Colonic mucosa (tissue), 4 donors: Measurements from ENCODE around the gene PRTFDC1. TPM values are rescaled to one million over a fixed set of nuclear protein-coding genes. Genes with fewer than 3 reads are reported as not detected.
"Not testable (repeated sequence)": the region's sequence is repeated elsewhere in the genome, so short reads cannot be mapped to it uniquely, and the experiment has no call there.

Source experiments
- DNase-seq: peaks from one replicate; pipeline ENCODE4 v3.0.0-alpha.2; 2020
- H3K27ac ChIP-seq: fragments of 200-600 bp; one replicate; pipeline ENCODE4 v1.8.0; 2021
- H3K27me3 ChIP-seq: fragments of 200-600 bp; one replicate; pipeline ENCODE4 v1.8.0; 2021
- H3K36me3 ChIP-seq: fragments of 200-600 bp; one replicate; pipeline ENCODE4 v1.8.0; 2021
- H3K4me1 ChIP-seq: fragments of 200-600 bp; one replicate; pipeline ENCODE4 v1.8.0; 2021; ENCODE audit warnings: mild to moderate bottlenecking
- H3K4me3 ChIP-seq: fragments of 200-600 bp; one replicate; pipeline ENCODE4 v1.8.0; 2021
- H3K9ac ChIP-seq, 2 donors: one replicate each; pipeline ENCODE4 v1.7.0; 2013; ENCODE audit warnings: control low read depth in 2 of 2, low read depth in 2 of 2, low read length in 2 of 2
- H3K9me3 ChIP-seq: fragments of 200-600 bp; one replicate; pipeline ENCODE4 v1.8.0; 2021
- intact Hi-C: fragments of 100-400 bp; cut with DNase I; formaldehyde crosslinking; loops from one replicate; pipeline ENCODE4 v1.14.1; 2022
- total RNA-seq, 2 donors: library from RNA; stranded (reverse); fragmentation: NEBNext Ultra II Directional in 1 of 2; extraction: Animal tissue kit (Norgen Biotek cat#: 25700) in 1 of 2; gene quantifications; one replicate each; pipeline ENCODE4 v1.2.1, GENCODE V29; 2021
- TF ChIP-seq, protein P1 (sequence below): fragments of 200-600 bp; IDR thresholded peaks from one replicate; pipeline ENCODE4 v1.8.0; 2022; ENCODE audit warnings: antibody characterized with exemption, mild to moderate bottlenecking
- donor health status: healthy.
- donor health status: DM: no; HTN: no; CAD: no.
- donor health status: DM: no; HTN: no; CAD: no.

The PRTFDC1 gene
- total RNA-seq, 2 donors from 2014 or later = 8.1 to 16.0 TPM

GRCh38 chr10:24958721-24959381 lies 6.4 kb upstream of the PRTFDC1 start:
- TF ChIP-seq, protein P1, sequence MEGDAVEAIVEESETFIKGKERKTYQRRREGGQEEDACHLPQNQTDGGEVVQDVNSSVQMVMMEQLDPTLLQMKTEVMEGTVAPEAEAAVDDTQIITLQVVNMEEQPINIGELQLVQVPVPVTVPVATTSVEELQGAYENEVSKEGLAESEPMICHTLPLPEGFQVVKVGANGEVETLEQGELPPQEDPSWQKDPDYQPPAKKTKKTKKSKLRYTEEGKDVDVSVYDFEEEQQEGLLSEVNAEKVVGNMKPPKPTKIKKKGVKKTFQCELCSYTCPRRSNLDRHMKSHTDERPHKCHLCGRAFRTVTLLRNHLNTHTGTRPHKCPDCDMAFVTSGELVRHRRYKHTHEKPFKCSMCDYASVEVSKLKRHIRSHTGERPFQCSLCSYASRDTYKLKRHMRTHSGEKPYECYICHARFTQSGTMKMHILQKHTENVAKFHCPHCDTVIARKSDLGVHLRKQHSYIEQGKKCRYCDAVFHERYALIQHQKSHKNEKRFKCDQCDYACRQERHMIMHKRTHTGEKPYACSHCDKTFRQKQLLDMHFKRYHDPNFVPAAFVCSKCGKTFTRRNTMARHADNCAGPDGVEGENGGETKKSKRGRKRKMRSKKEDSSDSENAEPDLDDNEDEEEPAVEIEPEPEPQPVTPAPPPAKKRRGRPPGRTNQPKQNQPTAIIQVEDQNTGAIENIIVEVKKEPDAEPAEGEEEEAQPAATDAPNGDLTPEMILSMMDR = no peak
- H3K27me3 ChIP-seq = no peaks in the 10 kb centered on the region
- H3K36me3 ChIP-seq = no peaks in the 10 kb centered on the region
- H3K27ac ChIP-seq = peak overlapping the region; percentile 50
- no peaks in the 10 kb centered on the region for H3K4me1 ChIP-seq
- no peaks in the 10 kb centered on the region for H3K9me3 ChIP-seq
- DNase-seq = no peak
- H3K4me3 ChIP-seq = no peak overlapping the region
- H3K9ac ChIP-seq = no peak overlapping the region
- intact Hi-C loops = loop anchor here (10.0 kb wide), 1 partner anchor 234 kb away; the partner anchor contains the start of gene ARHGAP21

DNA sequence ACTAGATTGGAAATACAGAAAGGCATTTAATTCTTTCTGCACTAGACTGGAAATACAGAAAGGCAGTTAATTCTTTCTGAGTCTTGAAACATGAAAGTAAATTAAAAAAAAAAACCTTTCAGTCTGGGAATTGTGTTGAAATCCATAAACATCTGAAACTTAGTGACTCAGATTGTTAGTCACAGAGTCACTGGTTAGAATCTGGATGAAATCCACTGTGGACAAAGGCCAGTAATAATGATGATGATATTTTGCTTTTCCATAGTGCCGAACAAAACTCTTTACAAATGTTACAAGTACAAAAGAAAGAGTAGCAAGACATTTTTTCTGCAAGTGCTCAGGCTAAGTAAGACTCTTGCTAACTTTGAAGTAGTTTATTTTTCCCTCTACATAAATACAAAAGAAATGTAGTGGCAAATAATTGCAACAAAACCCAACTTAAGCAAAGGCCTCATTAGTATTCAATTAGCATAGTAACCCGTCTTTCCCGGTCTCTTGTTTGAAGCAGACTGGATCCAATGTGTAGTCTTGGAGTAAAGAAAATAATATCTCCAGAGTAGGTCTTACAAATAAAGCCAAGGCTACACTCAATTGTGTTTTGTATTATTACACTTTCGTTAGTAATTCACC lies 5.8 kb upstream of the PRTFDC1 start:
- Histone ChIP-seq H3K9me3 (no peaks in the 10 kb centered on the region), H3K27ac (peak overlapping the region; percentile 50), H3K36me3 (no peaks in the 10 kb centered on the region), H3K27me3 (no peaks in the 10 kb centered on the region), H3K4me1 (no peaks in the 10 kb centered on the region), H3K4me3 (no peak overlapping the region), H3K9ac (no peak overlapping the region)
- DNase-seq = no peak
- intact Hi-C loops = loop anchor here (10.0 kb wide), 1 partner anchor 233 kb away; the partner anchor contains the start of gene ARHGAP21
- TF ChIP-seq, protein P1 = no peak

DNA sequence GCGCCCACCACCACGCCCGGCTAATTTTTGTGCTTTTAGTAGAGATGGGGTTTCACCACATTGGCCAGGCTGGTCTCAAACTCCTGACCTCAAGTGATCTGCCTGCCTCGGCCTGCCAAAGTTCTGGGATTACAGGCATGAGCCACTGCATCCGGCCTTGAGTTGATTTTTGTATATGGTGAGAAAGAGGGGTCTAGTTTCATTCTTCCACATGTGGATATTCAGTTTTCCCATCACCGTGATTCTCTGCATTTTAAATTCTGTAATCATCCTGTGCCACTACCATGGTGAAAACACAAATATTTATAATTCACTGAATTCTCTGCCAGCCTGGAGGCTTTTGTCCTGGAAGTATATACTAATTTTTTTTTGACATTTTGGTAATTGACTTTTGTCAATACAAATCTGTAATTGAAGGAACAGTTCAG lies 5.2 kb upstream of the PRTFDC1 start:
- peak overlapping the region; percentile 24 for H3K27ac ChIP-seq
- not testable (repeated sequence) for H3K27me3 ChIP-seq, H3K9me3 ChIP-seq, DNase-seq, H3K36me3 ChIP-seq, H3K9ac ChIP-seq, H3K4me3 ChIP-seq, H3K4me1 ChIP-seq
- intact Hi-C loops = loop anchor here (10.0 kb wide), 1 partner anchor 233 kb away; the partner anchor contains the start of gene ARHGAP21

DNA sequence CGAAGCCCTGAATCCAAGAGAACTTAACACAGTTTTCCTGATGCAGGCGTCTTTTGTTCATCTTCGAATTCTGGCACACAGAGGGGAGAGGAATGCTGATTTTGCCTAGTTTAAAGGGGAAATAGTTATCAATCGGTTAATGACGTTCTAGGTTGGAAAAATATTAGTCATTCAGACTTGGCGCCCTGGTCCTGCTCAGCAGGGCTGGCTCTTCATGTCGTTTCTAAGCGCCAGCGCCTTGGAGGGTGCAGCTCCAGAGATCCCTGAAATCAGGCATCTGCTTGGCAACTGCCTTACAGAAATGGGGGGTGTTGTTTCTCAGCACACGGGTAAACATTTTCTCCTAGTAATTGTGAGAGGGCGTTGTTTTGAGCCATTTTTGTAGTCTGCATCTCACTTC lies 1.3 kb upstream of the PRTFDC1 start:
- H3K4me1 ChIP-seq = no peaks in the 10 kb centered on the region
- H3K4me3 ChIP-seq = no peak overlapping the region
- no peak for DNase-seq
- TF ChIP-seq, protein P1 = no peak
- H3K9ac ChIP-seq = peak overlapping the region in 1 of 2 donors; percentile 68
- no peaks in the 10 kb centered on the region for H3K36me3 ChIP-seq
- H3K9me3 ChIP-seq = no peaks in the 10 kb centered on the region
- no peaks in the 10 kb centered on the region for H3K27me3 ChIP-seq
- no peak overlapping the region for H3K27ac ChIP-seq
- intact Hi-C loops = loop anchor here (5.0 to 10.0 kb wide), 2 partner anchors 229 to 311 kb away; partner anchors contain the start of gene ARHGAP21

GRCh38 chr10:24952707-24953645 lies 570 bp upstream of the PRTFDC1 start:
- intact Hi-C loops = loop anchor here (5.0 to 10.0 kb wide), 2 partner anchors 228 to 311 kb away; partner anchors contain the start of gene ARHGAP21
- Histone ChIP-seq H3K9me3 (no peaks in the 10 kb centered on the region), H3K27ac (peak overlapping the region; percentile 66), H3K36me3 (no peaks in the 10 kb centered on the region), H3K9ac (peak overlapping the region; percentile 75 to 79), H3K27me3 (no peaks in the 10 kb centered on the region), H3K4me3 (peak overlapping the region; percentile 57), H3K4me1 (no peaks in the 10 kb centered on the region)
- DNase-seq = peak; percentile 53
- TF ChIP-seq, protein P1 = peak; percentile 25
